AG04449 (cell line): Measurements from ENCODE around the gene CYTH4.

Source experiments
- CTCF ChIA-PET: fragments of 350-600 bp; formaldehyde crosslinking; extraction: SDS; loops from one replicate; lab custom pipeline; 2021; ENCODE audit warnings: antibody characterized with exemption; lab: Yijun Ruan, JAX
- POLR2A ChIA-PET: fragments of 400-600, 350-600 bp; formaldehyde crosslinking; extraction: SDS; loops from one replicate; lab custom pipeline; 2020; ENCODE audit warnings: antibody characterized with exemption, inconsistent platforms; lab: Yijun Ruan, JAX
- DNase-seq: peaks from one replicate; pipeline ENCODE4 v3.0.0-alpha.2; 2010; ENCODE audit warnings: low read depth, low spot score
- H3K4me3 ChIP-seq: 2 replicates; pipeline ENCODE4 v1.5.1; 2011; ENCODE audit warnings: low read depth, mild to moderate bottlenecking, control low read depth, low read length
- TF ChIP-seq, protein P1 (sequence below): IDR thresholded peaks from one replicate; pipeline ENCODE4 v1.5.1; 2011; ENCODE audit warnings: mild to moderate bottlenecking, moderate library complexity, low read length, control low read depth, inconsistent platforms; ENCODE audit not compliant: insufficient read depth; ENCODE audit errors: missing control alignments

Gene CYTH4

DNA sequence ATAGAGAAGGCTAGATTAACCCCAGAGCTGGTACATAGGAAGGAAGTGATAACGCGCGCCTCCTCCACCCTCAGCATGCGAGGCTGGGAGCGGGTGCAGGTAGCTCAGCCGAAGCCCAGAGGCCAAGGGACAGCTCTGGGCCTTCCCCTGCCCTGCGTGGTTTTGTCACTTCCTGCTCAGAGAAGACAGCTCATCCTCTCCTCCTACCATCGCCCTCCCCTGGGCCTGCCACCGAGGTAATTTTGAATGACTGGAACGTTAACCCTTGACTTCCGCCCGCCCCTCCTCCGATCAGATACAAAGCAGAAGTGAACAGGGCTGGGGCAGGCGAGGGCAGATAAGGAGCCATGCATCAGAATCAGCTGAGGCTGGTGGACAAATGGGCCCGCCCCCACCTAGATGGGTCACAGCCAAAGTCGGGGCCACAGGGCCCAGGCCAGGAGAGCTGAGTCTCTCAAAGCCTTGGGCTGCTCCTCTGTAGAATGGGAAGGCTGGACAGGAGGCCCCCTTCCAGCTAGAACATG lies 39.9 kb upstream of the CYTH4 start:
- CTCF ChIA-PET, result interaction anchor here (1.2 to 10.1 kb wide), 5 partner anchors 13 to 44 kb away, joined by 3 to 162 read pairs (median 9); no protein-coding TSS in a partner anchor
- no peak for DNase-seq
- TF ChIP-seq, protein P1, sequence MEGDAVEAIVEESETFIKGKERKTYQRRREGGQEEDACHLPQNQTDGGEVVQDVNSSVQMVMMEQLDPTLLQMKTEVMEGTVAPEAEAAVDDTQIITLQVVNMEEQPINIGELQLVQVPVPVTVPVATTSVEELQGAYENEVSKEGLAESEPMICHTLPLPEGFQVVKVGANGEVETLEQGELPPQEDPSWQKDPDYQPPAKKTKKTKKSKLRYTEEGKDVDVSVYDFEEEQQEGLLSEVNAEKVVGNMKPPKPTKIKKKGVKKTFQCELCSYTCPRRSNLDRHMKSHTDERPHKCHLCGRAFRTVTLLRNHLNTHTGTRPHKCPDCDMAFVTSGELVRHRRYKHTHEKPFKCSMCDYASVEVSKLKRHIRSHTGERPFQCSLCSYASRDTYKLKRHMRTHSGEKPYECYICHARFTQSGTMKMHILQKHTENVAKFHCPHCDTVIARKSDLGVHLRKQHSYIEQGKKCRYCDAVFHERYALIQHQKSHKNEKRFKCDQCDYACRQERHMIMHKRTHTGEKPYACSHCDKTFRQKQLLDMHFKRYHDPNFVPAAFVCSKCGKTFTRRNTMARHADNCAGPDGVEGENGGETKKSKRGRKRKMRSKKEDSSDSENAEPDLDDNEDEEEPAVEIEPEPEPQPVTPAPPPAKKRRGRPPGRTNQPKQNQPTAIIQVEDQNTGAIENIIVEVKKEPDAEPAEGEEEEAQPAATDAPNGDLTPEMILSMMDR, result no peak
- POLR2A ChIA-PET, result no interaction called here
- no peak overlapping the region for H3K4me3 ChIP-seq

- TF ChIP-seq, protein P1, result no peak
- DNase-seq, result no peak
- ChIA-PET CTCF (interaction anchor here (1.0 to 10.1 kb wide), 6 partner anchors 12 to 166 kb away, joined by 3 to 162 read pairs (median 6); no protein-coding TSS in a partner anchor), POLR2A (no interaction called here)
- peak overlapping the region; percentile 60 for H3K4me3 ChIP-seq
Observed at GRCh38 chr22:37243402-37244113, 38.8 kb upstream of the CYTH4 start.

- TF ChIP-seq, protein P1, result no peak
- CTCF ChIA-PET, result interaction anchor here (1.0 to 10.1 kb wide), 7 partner anchors 14 to 167 kb away, joined by 3 to 162 read pairs (median 9); no protein-coding TSS in a partner anchor
- no peak for DNase-seq
- POLR2A ChIA-PET, result no interaction called here
- H3K4me3 ChIP-seq, result peak within 1 kb of the TSS; percentile 60
Observed at GRCh38 chr22:37244114-37244921, 38.0 kb upstream of the CYTH4 start, which contains the start of gene RAC2. TSS of gene RAC2 (minus strand) at chr22:37244269. CDS start at chr22:37244148, 121 bp downstream.

DNA sequence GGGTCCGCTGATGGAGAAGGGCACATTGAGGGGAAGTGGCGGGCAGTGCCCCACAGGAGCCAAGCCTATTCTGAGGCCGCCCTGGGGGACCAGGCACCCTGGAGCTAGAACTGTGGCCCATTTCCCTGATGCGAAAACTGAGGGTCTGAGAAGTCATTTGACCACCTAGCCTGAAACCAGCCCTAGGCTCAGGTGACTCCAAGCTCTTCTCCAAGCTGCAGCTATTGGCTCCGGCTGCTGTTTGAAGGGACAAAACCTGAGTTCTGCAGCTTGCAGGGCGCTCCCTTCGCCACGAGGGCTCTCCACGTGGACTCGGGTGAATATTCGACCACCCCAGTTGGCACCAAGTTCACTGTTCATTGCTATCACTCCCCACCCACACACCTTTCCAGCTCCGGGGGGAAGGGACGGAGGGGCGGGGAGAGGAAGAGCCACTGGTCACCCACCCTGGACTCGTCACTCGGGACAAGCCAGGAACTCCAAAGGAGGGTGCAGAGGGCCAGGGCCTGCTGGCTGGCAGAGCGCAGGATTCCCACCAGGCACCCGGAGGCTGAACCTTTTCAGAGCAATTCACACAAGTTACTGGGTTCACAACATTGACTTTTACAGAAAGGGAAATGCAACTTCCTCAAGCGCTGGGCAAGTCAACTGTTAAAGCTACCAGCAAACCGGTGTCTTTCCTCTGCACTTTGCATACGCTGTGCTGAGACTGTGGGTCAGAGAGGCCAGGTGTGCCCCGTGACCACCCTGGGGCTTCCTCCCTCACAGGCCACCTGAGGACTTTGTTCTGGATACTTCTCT lies 37.2 kb upstream of the CYTH4 start:
- ChIA-PET POLR2A (no interaction called here), CTCF (interaction anchor here (1.0 to 10.1 kb wide), 6 partner anchors 15 to 212 kb away, joined by 3 to 162 read pairs (median 8); no protein-coding TSS in a partner anchor)
- TF ChIP-seq, protein P1, result no peak
- DNase-seq, result no peak
- H3K4me3 ChIP-seq, result no peak overlapping the region

GRCh38 chr22:37245740-37246139 lies 36.6 kb upstream of the CYTH4 start:
- ChIA-PET POLR2A (no interaction called here), CTCF (interaction anchor here (1.2 to 10.1 kb wide), 4 partner anchors 15 to 212 kb away, joined by 3 to 162 read pairs (median 8); no protein-coding TSS in a partner anchor)
- H3K4me3 ChIP-seq, result no peak overlapping the region
- DNase-seq, result no peak
- TF ChIP-seq, protein P1, result no peak
